GM12874 (cell line): ENCODE data around the gene CSNK1G1.

Experiments used
- TF ChIP-seq, protein P1 (sequence below): IDR thresholded peaks from 2 replicates; pipeline ENCODE4 v1.5.1; 2011; ENCODE audit warnings: low read depth, mild to moderate bottlenecking, control low read depth, low read length, moderate library complexity; ENCODE audit not compliant: insufficient read depth

The CSNK1G1 gene

GRCh38 chr15:64315216-64315615 is 40.8 kb downstream of the CSNK1G1 start:
- TF ChIP-seq, protein P1, sequence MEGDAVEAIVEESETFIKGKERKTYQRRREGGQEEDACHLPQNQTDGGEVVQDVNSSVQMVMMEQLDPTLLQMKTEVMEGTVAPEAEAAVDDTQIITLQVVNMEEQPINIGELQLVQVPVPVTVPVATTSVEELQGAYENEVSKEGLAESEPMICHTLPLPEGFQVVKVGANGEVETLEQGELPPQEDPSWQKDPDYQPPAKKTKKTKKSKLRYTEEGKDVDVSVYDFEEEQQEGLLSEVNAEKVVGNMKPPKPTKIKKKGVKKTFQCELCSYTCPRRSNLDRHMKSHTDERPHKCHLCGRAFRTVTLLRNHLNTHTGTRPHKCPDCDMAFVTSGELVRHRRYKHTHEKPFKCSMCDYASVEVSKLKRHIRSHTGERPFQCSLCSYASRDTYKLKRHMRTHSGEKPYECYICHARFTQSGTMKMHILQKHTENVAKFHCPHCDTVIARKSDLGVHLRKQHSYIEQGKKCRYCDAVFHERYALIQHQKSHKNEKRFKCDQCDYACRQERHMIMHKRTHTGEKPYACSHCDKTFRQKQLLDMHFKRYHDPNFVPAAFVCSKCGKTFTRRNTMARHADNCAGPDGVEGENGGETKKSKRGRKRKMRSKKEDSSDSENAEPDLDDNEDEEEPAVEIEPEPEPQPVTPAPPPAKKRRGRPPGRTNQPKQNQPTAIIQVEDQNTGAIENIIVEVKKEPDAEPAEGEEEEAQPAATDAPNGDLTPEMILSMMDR, result no peak

DNA sequence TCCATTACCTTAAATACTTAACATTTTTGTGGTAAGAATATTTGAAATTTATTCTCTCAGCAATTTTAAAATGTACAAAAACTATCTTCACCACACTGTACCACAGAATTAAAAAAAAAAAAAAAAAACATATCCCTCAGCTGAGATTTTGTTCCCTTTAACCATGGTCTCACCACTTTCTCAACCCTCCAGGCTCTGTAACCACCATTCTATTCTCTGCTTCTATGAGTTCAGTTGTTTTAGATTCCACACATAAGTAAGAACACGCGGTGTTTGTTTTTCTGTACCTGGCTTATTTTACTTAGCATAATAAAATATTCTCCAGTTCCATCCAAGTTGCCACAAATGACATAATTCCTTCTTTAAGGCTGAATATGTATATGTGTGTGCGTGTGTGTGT is 41.5 kb downstream of the CSNK1G1 start:
- TF ChIP-seq, protein P1, result no peak

DNA sequence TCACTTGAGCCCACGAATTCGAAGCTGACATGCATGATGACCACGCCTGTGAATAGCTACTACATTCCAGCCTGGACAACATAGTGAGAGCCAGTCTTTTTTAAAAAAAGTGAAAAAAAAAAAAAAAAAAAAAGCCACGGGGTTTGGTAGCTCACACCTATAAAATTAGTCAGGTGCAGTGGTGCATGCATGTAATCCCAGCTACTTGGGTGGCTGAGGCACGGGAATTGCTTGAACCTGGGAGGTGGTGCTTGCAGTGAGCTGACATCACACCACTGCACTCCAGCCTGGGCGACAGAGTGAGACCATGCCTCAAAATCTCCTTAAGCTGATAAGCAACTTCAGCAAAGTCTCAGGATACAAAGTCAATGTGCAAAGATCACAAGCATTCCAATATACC is 44.4 kb downstream of the CSNK1G1 start:
- TF ChIP-seq, protein P1, result no peak

DNA sequence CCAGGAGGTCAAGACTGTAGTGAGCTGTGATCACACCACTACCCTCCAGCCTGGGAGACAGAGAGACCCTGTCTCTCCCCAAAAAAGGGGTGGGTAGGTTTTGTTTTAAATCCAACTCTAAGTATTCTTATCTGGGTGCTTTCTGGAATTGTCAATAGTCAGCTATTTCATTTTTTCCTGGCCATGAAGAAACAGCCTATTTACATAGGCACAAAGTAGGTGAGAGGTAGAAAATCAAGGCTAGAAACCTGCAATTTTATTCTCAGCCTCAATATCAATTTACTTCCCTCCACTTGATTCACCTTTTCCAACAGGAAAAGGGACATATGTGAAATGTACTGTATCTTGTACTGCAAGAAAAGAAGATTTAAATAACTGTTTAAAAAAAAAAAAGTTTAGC is 45.9 kb downstream of the CSNK1G1 start:
- TF ChIP-seq, protein P1, result no peak

DNA sequence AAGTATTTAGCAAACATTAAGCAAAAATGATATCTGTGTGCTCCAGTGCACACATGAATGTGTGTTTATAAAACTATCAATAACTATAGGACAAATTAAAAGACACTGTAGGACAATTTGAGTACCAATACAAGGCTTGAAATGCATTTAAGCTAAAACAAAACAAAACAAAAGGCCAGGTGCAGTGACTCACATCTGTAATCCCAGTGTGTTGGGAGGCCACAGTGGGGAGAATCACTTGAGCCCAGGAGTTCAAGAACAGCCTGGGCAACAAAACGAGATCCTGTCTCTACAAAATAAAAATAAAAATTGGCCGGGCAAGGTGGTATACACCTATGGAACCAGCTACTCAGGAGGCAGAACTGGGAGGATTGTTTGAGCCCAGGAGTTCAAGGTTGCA is 50.7 kb downstream of the CSNK1G1 start:
- TF ChIP-seq, protein P1, result no peak

DNA sequence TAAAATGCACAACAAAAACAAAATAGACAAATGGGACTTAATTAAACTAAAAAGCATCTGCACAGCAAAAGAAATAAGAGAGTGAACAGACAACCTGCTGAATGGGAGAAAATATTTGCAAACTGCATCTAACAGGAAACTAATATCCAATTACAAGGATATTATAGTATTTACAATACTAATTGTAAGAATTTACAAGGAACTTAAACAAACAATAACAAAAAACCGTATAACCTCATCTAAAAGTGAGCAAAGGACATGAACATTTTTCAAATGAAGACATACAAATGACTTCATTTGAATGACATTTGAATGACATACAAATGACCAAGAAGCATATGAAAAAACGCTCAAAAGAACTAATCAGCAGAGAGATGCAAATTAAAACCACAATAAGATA is 66.4 kb downstream of the CSNK1G1 start:
- TF ChIP-seq, protein P1, result no peak

GRCh38 chr15:64288999-64289398 is 67.0 kb downstream of the CSNK1G1 start:
- TF ChIP-seq, protein P1, result no peak

GRCh38 chr15:64288577-64288976 is 67.4 kb downstream of the CSNK1G1 start:
- TF ChIP-seq, protein P1, result no peak
